Measurements from ENCODE around the gene AGPS. TPM values are rescaled to one million over a fixed set of nuclear protein-coding genes. Genes with fewer than 3 reads are reported as not detected.

The AGPS gene
- polyA plus RNA-seq, 3 donors, result 7.1 to 26.9 (median 16.7) TPM

GRCh38 chr2:177460973-177461585 is 68.5 kb downstream of the AGPS start:
- Mint-ChIP-seq H3K4me1 (no peaks in the 10 kb centered on the region), H3K27ac (no peak overlapping the region), H3K36me3 (peaks cover 47 to 52% of the 10 kb centered on the region in 2 donors)

GRCh38 chr2:177464549-177464948 is 72.0 kb downstream of the AGPS start:
- H4K20me1 ChIP-seq (ENCODE audit: insufficient read depth, low read length), result no peaks in the 10 kb centered on the region

More at GRCh38 chr2:177460973-177461585, 68.5 kb downstream of the AGPS start:
- H3K4me3 ChIP-seq (replicated peaks in 1 of 3; ENCODE audit: low read depth in 2 of 3, low read length in 3 of 3), result no peak overlapping the region
- Mint-ChIP-seq H3K27me3 (ENCODE audit: low read depth in 3 of 3) (peaks cover 0 to 5% (median 0%) of the 10 kb centered on the region in 3 donors), H3K9me3 (peaks cover 9 to 27% (median 13%) of the 10 kb centered on the region in 7 donors), H3K4me3 (no peak overlapping the region)
- no peak overlapping the region for H3K9ac ChIP-seq (ENCODE audit: insufficient read depth, low read length, poor library complexity, severe bottlenecking)
- DNase-seq, result no peak
- WGBS (ENCODE audit: insufficient coverage), result 100% methylated on average over 1 of the region's 5 CpGs
- H3K4me2 ChIP-seq (replicated peaks; ENCODE audit: extremely low read depth, low read length, poor library complexity, severe bottlenecking), result no peak overlapping the region
- peaks cover 0 to 10% of the 10 kb centered on the region in 2 donors for H3K9me3 ChIP-seq (replicated peaks in 1 of 2; ENCODE audit: control insufficient read depth in 1 of 2, insufficient read depth in 1 of 2, low read length in 2 of 2)
- H4K20me1 ChIP-seq (ENCODE audit: insufficient read depth, low read length), result no peaks in the 10 kb centered on the region
- H3K36me3 ChIP-seq (replicated peaks in 1 of 2; ENCODE audit: control insufficient read depth in 1 of 2, insufficient read depth in 2 of 2, low read length in 2 of 2), result peaks cover 39 to 53% of the 10 kb centered on the region in 2 donors
- intact Hi-C loops (cut with micrococcal nuclease), result no loop called here
- no peak overlapping the region for H2AFZ ChIP-seq (ENCODE audit: insufficient read depth, low read depth, low read length, poor library complexity, severe bottlenecking)
- H3K4me1 ChIP-seq (ENCODE audit: control insufficient read depth in 1 of 2, insufficient read depth in 2 of 2, low read length in 2 of 2), result no peaks in the 10 kb centered on the region
- no peak for TF ChIP-seq CTCF (IDR thresholded peaks at IDR 0.05)
- H3K27ac ChIP-seq (ENCODE audit: low read depth in 1 of 2, low read length in 2 of 2), result no peak overlapping the region
- no peaks in the 10 kb centered on the region for H3K79me2 ChIP-seq (ENCODE audit: insufficient read depth, low read length)
- no peaks in the 10 kb centered on the region for H3K27me3 ChIP-seq (ENCODE audit: control insufficient read depth in 2 of 2, insufficient read depth in 2 of 2, low read length in 2 of 2)

More at GRCh38 chr2:177464549-177464948, 72.0 kb downstream of the AGPS start:
- peaks cover 0 to 10% of the 10 kb centered on the region in 2 donors for H3K9me3 ChIP-seq (replicated peaks in 1 of 2; ENCODE audit: control insufficient read depth in 1 of 2, insufficient read depth in 1 of 2, low read length in 2 of 2)
- intact Hi-C loops (cut with micrococcal nuclease), result no loop called here
- no peak overlapping the region for H3K9ac ChIP-seq (ENCODE audit: insufficient read depth, low read length, poor library complexity, severe bottlenecking)
- 94% methylated on average over 3 of the region's 3 CpGs for whole genome bisulfite sequencing (ENCODE audit: insufficient coverage)
- no peaks in the 10 kb centered on the region for H3K27me3 ChIP-seq (ENCODE audit: control insufficient read depth in 2 of 2, insufficient read depth in 2 of 2, low read length in 2 of 2)
- Mint-ChIP-seq H3K4me1 (peaks cover 6% of the 10 kb centered on the region), H3K27me3 (ENCODE audit: low read depth in 3 of 3) (peaks cover 0 to 5% (median 0%) of the 10 kb centered on the region in 3 donors), H3K27ac (no peak overlapping the region), H3K4me3 (no peak overlapping the region), H3K36me3 (peaks cover 43 to 46% of the 10 kb centered on the region in 2 donors), H3K9me3 (peaks cover 0 to 7% (median 4%) of the 10 kb centered on the region in 7 donors)
- no peak overlapping the region for H3K4me3 ChIP-seq (replicated peaks in 1 of 3; ENCODE audit: low read depth in 2 of 3, low read length in 3 of 3)
- no peak for TF ChIP-seq CTCF (IDR thresholded peaks at IDR 0.05)
- no peaks in the 10 kb centered on the region for H3K79me2 ChIP-seq (ENCODE audit: insufficient read depth, low read length)
- no peak overlapping the region for H2AFZ ChIP-seq (ENCODE audit: insufficient read depth, low read depth, low read length, poor library complexity, severe bottlenecking)
- DNase-seq, result no peak
- peaks cover 48 to 59% of the 10 kb centered on the region in 2 donors for H3K36me3 ChIP-seq (replicated peaks in 1 of 2; ENCODE audit: control insufficient read depth in 1 of 2, insufficient read depth in 2 of 2, low read length in 2 of 2)
- H3K4me1 ChIP-seq (ENCODE audit: control insufficient read depth in 1 of 2, insufficient read depth in 2 of 2, low read length in 2 of 2), result peaks cover 0 to 7% of the 10 kb centered on the region in 2 donors
- H3K4me2 ChIP-seq (replicated peaks; ENCODE audit: extremely low read depth, low read length, poor library complexity, severe bottlenecking), result no peak overlapping the region
- no peak overlapping the region for H3K27ac ChIP-seq (ENCODE audit: low read depth in 1 of 2, low read length in 2 of 2)

All from CD14-positive monocyte (primary cell).